Common myeloid progenitor, CD34-positive (primary cell): ENCODE data around the gene MAPK8.

Experiments
- CTCF ChIA-PET: fragments of 350-600 bp; sonication (Branson Sonifier 250); formaldehyde crosslinking; loops from one replicate; lab custom pipeline; 2021; ENCODE audit warnings: antibody characterized with exemption; lab: Charles Lee
- POLR2A ChIA-PET: fragments of 350-600 bp; sonication (Branson Sonifier 250); formaldehyde crosslinking; loops from one replicate; lab custom pipeline; 2021; ENCODE audit warnings: antibody characterized with exemption; lab: Charles Lee
- DNase-seq, 3 donors: peaks; one replicate each; pipeline versions ENCODE4 v3.0.0 to v3.0.0-alpha.2; 2013
- H3K27ac ChIP-seq, 2 experiments: 1 replicate in 1 of 2; 2 replicates in 1 of 2; pipeline ENCODE4 v1.7.0; 2013; ENCODE audit warnings: inconsistent platforms in 2 of 2, low read length in 2 of 2, mild to moderate bottlenecking in 2 of 2, low read depth in 1 of 2, moderate library complexity in 1 of 2; ENCODE audit not compliant: severe bottlenecking in 2 of 2, insufficient read depth in 1 of 2, poor library complexity in 1 of 2
- H3K27me3 ChIP-seq, 5 experiments: replicated peaks in 2 of 5; 1 replicate in 3 of 5; 2 replicates in 2 of 5; pipeline versions ENCODE4 v1.6.1 to v1.7.0; 2013; ENCODE audit warnings: low read length in 4 of 5, mild to moderate bottlenecking in 2 of 5, moderate library complexity in 2 of 5, inconsistent platforms in 1 of 5; ENCODE audit not compliant: insufficient read depth in 5 of 5, control insufficient read depth in 4 of 5
- H3K36me3 ChIP-seq, 4 experiments: 1 replicate in 2 of 4; 2 replicates in 2 of 4; pipeline versions ENCODE4 v1.6.1 to v1.7.0; 2013; ENCODE audit warnings: low read length in 3 of 4, control low read depth in 1 of 4, mild to moderate bottlenecking in 1 of 4; ENCODE audit not compliant: control insufficient read depth in 4 of 4, insufficient read depth in 4 of 4
- H3K4me1 ChIP-seq, 4 experiments: 1 replicate in 3 of 4; 2 replicates in 1 of 4; pipeline versions ENCODE4 v1.6.1 to v1.7.1; 2013; ENCODE audit warnings: low read length in 3 of 4, mild to moderate bottlenecking in 3 of 4, control low read depth in 1 of 4, inconsistent platforms in 1 of 4, moderate library complexity in 1 of 4; ENCODE audit not compliant: control insufficient read depth in 4 of 4, insufficient read depth in 4 of 4; ENCODE audit errors: control extremely low read depth in 1 of 4
- H3K4me3 ChIP-seq, 7 experiments: 1 replicate in 4 of 7; 2 replicates in 3 of 7; pipeline versions ENCODE4 v1.5.1 to v1.7.0; 2013; ENCODE audit warnings: mild to moderate bottlenecking in 7 of 7, low read length in 6 of 7, moderate library complexity in 6 of 7, inconsistent platforms in 2 of 7, low read depth in 2 of 7, control low read depth in 1 of 7; ENCODE audit not compliant: insufficient read depth in 4 of 7, control insufficient read depth in 1 of 7; ENCODE audit errors: extremely low read depth in 1 of 7
- H3K9me3 ChIP-seq, 5 experiments: 1 replicate in 4 of 5; 2 replicates in 1 of 5; pipeline versions ENCODE4 v1.6.1 to v1.7.1; 2013; ENCODE audit warnings: low read length in 4 of 5, mild to moderate bottlenecking in 2 of 5, inconsistent platforms in 1 of 5, low read depth in 1 of 5, moderate library complexity in 1 of 5; ENCODE audit not compliant: control insufficient read depth in 4 of 5, insufficient read depth in 2 of 5; ENCODE audit errors: control extremely low read depth in 1 of 5
- WGBS: methylation state at CpG from one replicate; pipeline ENCODE4 v1.1.5; 2013; ENCODE audit not compliant: insufficient coverage; 5-methylcytosine and 5-hydroxymethylcytosine counted together

MAPK8 gene

DNA sequence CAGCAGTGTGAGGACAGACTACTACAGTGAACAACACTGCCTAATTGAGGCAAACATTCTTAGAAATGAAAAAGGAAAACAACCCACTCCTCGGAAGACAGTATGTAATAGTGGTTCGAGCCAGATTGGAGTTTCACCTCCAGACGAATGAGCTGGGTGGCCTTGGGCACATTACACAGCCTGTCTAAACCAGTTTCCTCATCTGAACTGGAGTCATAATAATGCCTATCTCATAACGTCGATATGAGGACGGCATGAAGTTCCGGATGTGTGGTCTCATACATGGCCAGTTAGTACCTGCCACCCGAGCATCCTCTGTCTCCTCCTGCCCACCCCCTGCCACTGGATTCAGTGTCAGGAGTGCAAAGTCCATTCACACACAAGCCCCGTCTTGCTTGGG is 16.2 kb upstream of the MAPK8 start:
- no peaks in the 10 kb centered on the region for H3K27me3 ChIP-seq

DNA sequence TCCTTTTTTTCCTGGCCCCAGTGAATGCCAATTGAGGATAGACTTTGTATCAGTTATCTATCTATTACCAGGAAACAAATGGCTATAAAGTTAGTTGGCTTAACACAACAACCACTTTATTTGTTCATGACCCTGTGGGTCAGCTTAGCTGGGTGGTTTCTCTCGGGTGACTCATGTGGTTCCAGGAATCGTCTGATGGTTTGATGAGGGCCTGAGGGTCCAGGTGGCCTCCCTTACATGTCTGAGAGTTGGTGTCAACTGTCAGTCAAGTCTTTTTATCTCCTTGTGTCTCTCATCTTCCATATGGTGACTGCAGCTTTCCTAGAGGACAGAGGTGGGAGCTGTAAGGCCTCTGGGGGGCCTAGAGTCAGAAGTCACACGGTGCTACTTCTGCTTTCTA is 15.3 kb upstream of the MAPK8 start:
- no peaks in the 10 kb centered on the region for H3K27me3 ChIP-seq
- H3K4me3 ChIP-seq = no peak overlapping the region
- H3K27ac ChIP-seq = no peak overlapping the region
- ChIA-PET CTCF (interaction anchor here (1.9 to 2.1 kb wide), 2 partner anchors 14 to 19 kb away, joined by 4 to 6 read pairs; no protein-coding TSS in a partner anchor), POLR2A (no interaction called here)
- WGBS = 80% methylated on average over 3 of the region's 3 CpGs
- H3K4me1 ChIP-seq = peaks cover 0 to 9% (median 8%) of the 10 kb centered on the region in 4 experiments
- peaks cover 0 to 2% (median 0%) of the 10 kb centered on the region in 5 experiments for H3K9me3 ChIP-seq
- no peaks in the 10 kb centered on the region for H3K36me3 ChIP-seq
- DNase-seq = no peak

More for the DNA sequence above, 16.2 kb upstream of the MAPK8 start:
- WGBS = 100% methylated on average over 8 of the region's 9 CpGs
- Histone ChIP-seq H3K9me3 (peaks cover 0 to 5% (median 0%) of the 10 kb centered on the region in 5 experiments), H3K4me3 (no peak overlapping the region), H3K36me3 (no peaks in the 10 kb centered on the region), H3K4me1 (peaks cover 0 to 9% (median 8%) of the 10 kb centered on the region in 4 experiments), H3K27ac (no peak overlapping the region)
- ChIA-PET CTCF (interaction anchor here (1.3 to 2.1 kb wide), 4 partner anchors 12 to 21 kb away, joined by 4 to 7 read pairs (median 5); no protein-coding TSS in a partner anchor), POLR2A (no interaction called here)
- DNase-seq = no peak

DNA sequence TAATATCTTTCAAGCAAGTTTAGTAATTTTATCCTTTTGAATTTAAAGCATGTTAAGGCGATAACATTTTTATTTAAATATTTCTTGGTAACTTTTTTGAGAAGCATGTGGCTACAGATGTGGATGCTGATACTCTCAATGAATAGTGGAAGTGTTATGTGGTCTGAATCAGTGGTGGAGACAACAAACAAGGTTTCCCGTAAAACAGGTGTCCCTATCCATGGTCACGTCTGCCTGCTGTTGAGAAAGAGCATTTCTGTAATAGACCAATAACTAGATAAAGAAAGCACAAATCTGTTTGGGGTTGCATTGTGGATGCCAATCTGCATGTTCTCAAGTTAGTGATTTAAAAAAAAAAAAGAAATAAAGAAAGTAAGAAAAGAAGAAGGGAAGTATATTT is 13.9 kb upstream of the MAPK8 start:
- Histone ChIP-seq H3K27ac (no peak overlapping the region), H3K36me3 (no peaks in the 10 kb centered on the region), H3K4me1 (peaks cover 0 to 8% (median 7%) of the 10 kb centered on the region in 4 experiments), H3K27me3 (no peaks in the 10 kb centered on the region), H3K4me3 (no peak overlapping the region), H3K9me3 (no peaks in the 10 kb centered on the region)
- POLR2A ChIA-PET = no interaction called here
- no peak for DNase-seq
- WGBS = no CpG with 5 or more reads among the region's 3 CpGs
- CTCF ChIA-PET = interaction anchor here (1.2 kb wide), 1 partner anchor 8 kb away, joined by 4 read pairs; no protein-coding TSS in a partner anchor

DNA sequence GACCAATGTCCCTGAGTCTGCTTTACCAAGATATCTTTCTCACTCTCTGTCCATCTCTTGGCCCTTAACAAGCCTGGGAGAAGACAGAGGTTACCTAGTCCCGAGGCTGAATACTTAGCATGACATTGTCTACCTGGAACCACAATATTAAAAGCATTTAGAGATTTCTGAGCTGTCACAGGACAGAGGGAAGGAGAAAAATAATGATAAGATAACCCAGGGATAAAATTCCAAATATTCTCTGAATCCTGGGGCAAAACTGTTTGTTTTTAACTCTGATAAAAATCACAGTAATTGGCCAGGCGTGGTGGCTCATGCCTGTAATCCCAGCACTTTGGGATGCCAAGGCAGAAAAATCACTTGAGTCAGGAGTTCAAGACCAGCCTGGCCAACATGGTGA is 12.0 kb upstream of the MAPK8 start:
- H3K36me3 ChIP-seq = no peaks in the 10 kb centered on the region
- H3K9me3 ChIP-seq = no peaks in the 10 kb centered on the region
- peaks cover 0 to under 1% (median 0%) of the 10 kb centered on the region in 4 experiments for H3K4me1 ChIP-seq
- no peak for DNase-seq
- CTCF ChIA-PET = no interaction called here
- no peak overlapping the region for H3K27ac ChIP-seq
- POLR2A ChIA-PET = no interaction called here
- WGBS = 100% methylated on average over 1 of the region's 2 CpGs
- H3K4me3 ChIP-seq = no peak overlapping the region
- no peaks in the 10 kb centered on the region for H3K27me3 ChIP-seq

DNA sequence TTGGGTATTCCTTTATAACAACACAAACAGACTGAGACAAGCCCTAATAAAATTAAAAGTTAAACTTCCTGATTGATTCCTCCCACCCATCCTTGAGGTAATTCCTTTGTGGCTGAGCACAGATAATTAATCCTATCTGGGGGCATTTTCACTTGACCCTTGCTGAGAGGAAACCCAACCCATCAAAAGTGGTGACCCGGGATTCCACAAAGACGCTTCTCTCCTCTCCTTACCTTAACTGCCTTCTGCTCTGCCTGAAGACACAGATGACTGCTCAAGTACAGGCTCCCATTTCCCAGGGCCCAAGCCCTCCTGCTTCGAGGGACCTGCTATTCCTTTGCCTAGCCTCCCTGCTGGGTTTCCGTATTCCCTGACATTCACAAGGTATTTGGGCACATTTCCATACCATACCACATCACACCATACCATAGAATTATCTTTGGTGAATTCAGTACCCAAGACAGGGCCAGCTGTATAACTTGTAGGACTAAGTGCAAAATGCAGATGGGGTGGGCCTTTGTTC is 9.8 kb upstream of the MAPK8 start:
- Histone ChIP-seq H3K27me3 (no peaks in the 10 kb centered on the region), H3K36me3 (no peaks in the 10 kb centered on the region), H3K4me1 (peaks cover 0 to 8% (median 2%) of the 10 kb centered on the region in 4 experiments), H3K4me3 (no peak overlapping the region), H3K27ac (no peak overlapping the region), H3K9me3 (no peaks in the 10 kb centered on the region)
- WGBS = 100% methylated on average over 4 of the region's 4 CpGs
- ChIA-PET POLR2A (no interaction called here), CTCF (no interaction called here)
- no peak for DNase-seq

DNA sequence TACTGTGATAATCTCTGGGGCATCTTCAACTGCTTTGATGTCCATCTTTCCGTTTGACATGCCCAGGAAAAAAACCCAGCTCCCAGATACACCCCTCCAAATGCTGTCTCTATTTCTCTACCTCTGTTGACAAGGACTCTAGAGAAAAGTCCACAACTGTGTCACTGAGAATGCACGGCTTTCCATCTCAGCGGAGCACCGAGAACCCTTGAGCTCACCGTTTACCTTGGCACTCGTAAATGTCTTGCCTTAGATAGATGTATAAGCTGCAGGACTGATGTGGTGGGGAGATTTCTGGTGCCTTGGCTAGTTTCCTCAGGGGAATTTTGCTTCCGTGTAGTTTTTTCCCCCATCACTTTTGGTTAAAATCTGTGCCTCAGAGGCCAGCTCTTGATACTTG is 7.4 kb upstream of the MAPK8 start:
- no peak for DNase-seq
- Histone ChIP-seq H3K4me1 (peaks cover 0 to 8% (median 2%) of the 10 kb centered on the region in 4 experiments), H3K36me3 (no peaks in the 10 kb centered on the region), H3K27me3 (no peaks in the 10 kb centered on the region), H3K4me3 (no peak overlapping the region), H3K9me3 (no peaks in the 10 kb centered on the region), H3K27ac (no peak overlapping the region)
- CTCF ChIA-PET = interaction anchor here (1.2 kb wide), 1 partner anchor 17 kb away, joined by 4 read pairs; no protein-coding TSS in a partner anchor
- WGBS = 88% methylated on average over 5 of the region's 7 CpGs
- POLR2A ChIA-PET = no interaction called here

DNA sequence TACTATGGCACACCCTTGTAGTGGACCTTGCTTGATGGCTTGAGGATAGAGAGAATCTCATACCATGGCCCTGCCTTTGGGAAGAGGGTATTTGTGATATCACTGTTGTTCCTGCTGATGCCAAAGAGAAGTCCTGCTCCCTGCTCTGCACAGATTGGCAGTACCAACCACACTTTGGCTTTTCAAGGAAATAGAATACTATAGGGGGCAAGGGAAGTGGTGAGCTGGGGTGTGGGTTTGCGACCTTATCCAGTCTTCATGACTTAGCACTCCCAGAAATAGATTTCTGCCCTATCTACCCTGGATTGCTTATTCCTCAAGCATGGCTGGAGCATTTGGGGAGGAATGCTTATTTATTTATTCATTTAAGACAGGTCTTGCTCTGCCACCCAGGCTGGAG is 6.8 kb upstream of the MAPK8 start:
- DNase-seq = peak in 2 of 3 donors; percentile 52
- H3K4me3 ChIP-seq = no peak overlapping the region
- ChIA-PET POLR2A (no interaction called here), CTCF (interaction anchor here (1.2 kb wide), 1 partner anchor 17 kb away, joined by 4 read pairs; no protein-coding TSS in a partner anchor)
- H3K27ac ChIP-seq = no peak overlapping the region
- peaks cover 0 to 8% (median 2%) of the 10 kb centered on the region in 4 experiments for H3K4me1 ChIP-seq
- WGBS = no CpG with 5 or more reads among the region's 1 CpG
- no peaks in the 10 kb centered on the region for H3K9me3 ChIP-seq
- H3K27me3 ChIP-seq = no peaks in the 10 kb centered on the region
- H3K36me3 ChIP-seq = no peaks in the 10 kb centered on the region
